ENCODE data around the gene CLIC2. TPM values are rescaled to one million over a fixed set of nuclear protein-coding genes. Genes with fewer than 3 reads are reported as not detected.

The CLIC2 gene
- polyA plus RNA-seq, 1 donor (not counting 4 experiments of a cell fraction or from before 2014, with no cell fraction given): 0.49 TPM

- H4K20me1 ChIP-seq (ENCODE audit: control insufficient read depth, extremely low read depth, insufficient read depth, low read length): no peaks in the 10 kb centered on the region
- no peaks in the 10 kb centered on the region for H3K4me1 ChIP-seq (ENCODE audit: control insufficient read depth, extremely low read depth, insufficient read depth, low read length)
- DNase-seq (ENCODE audit: low read depth, low spot score) (no peak), FAIRE-seq (no peak)
- H2AFZ ChIP-seq (ENCODE audit: control insufficient read depth, low read length): no peak overlapping the region
- H3K27ac ChIP-seq (ENCODE audit: control insufficient read depth, insufficient read depth, low read length): no peak overlapping the region
- H3K9me1 ChIP-seq (ENCODE audit: control insufficient read depth, extremely low read depth, insufficient read depth, low read length): no peaks in the 10 kb centered on the region
- dilution Hi-C loops (cut with MboI; ENCODE audit: extremely low pct_ligation_motif_present, low sequenced_read_pairs): no loop called here
- TF ChIP-seq EZH2 (IDR thresholded peaks at IDR 0.05; ENCODE audit: low read length) (no peak), CTCF (optimal IDR thresholded peaks at IDR 0.05 in 1 of 3, IDR thresholded peaks at IDR 0.05 in 1 of 3, conservative IDR thresholded peaks at IDR 0.05 in 1 of 3; ENCODE audit: extremely low read depth in 1 of 3, insufficient read depth in 2 of 3, low read length in 3 of 3) (no peak)
- no peak overlapping the region for H3K9ac ChIP-seq (ENCODE audit: control insufficient read depth, extremely low read depth, insufficient read depth, low read length)
- no peaks in the 10 kb centered on the region for H3K9me3 ChIP-seq (ENCODE audit: control insufficient read depth, low read depth, low read length)
- no peaks in the 10 kb centered on the region for H3K79me2 ChIP-seq (ENCODE audit: control insufficient read depth, insufficient read depth, low read length)
- no peaks in the 10 kb centered on the region for H3K36me3 ChIP-seq (ENCODE audit: control insufficient read depth in 2 of 2, extremely low read depth in 1 of 2, insufficient read depth in 2 of 2, low read length in 2 of 2)
- H3K4me2 ChIP-seq (ENCODE audit: control insufficient read depth, extremely low read depth, insufficient read depth, low read depth, low read length): no peak overlapping the region
- H3K4me3 ChIP-seq (ENCODE audit: control insufficient read depth in 2 of 3, extremely low read depth in 1 of 3, insufficient read depth in 2 of 3, low read depth in 1 of 3, low read length in 3 of 3): no peak overlapping the region
- H3K27me3 ChIP-seq (ENCODE audit: control insufficient read depth, extremely low read depth, insufficient read depth, low read length): no peaks in the 10 kb centered on the region
Observed at GRCh38 chrX:155247497-155247896, 86.9 kb downstream of the CLIC2 start.

GRCh38 chrX:155246748-155247147, 87.7 kb downstream of the CLIC2 start:
- TF ChIP-seq CTCF (optimal IDR thresholded peaks at IDR 0.05 in 1 of 3, IDR thresholded peaks at IDR 0.05 in 1 of 3, conservative IDR thresholded peaks at IDR 0.05 in 1 of 3; ENCODE audit: extremely low read depth in 1 of 3, insufficient read depth in 2 of 3, low read length in 3 of 3) (no peak), EZH2 (IDR thresholded peaks at IDR 0.05; ENCODE audit: low read length) (no peak)
- no peak for DNase-seq (ENCODE audit: low read depth, low spot score)

More at GRCh38 chrX:155246748-155247147, 87.7 kb downstream of the CLIC2 start:
- no peak overlapping the region for H3K4me3 ChIP-seq (ENCODE audit: control insufficient read depth in 2 of 3, extremely low read depth in 1 of 3, insufficient read depth in 2 of 3, low read depth in 1 of 3, low read length in 3 of 3)
- H3K4me2 ChIP-seq (ENCODE audit: control insufficient read depth, extremely low read depth, insufficient read depth, low read depth, low read length): no peak overlapping the region
- FAIRE-seq: no peak
- no peak overlapping the region for H3K27ac ChIP-seq (ENCODE audit: control insufficient read depth, insufficient read depth, low read length)
- no peaks in the 10 kb centered on the region for H3K79me2 ChIP-seq (ENCODE audit: control insufficient read depth, insufficient read depth, low read length)
- no peaks in the 10 kb centered on the region for H3K9me1 ChIP-seq (ENCODE audit: control insufficient read depth, extremely low read depth, insufficient read depth, low read length)
- no peaks in the 10 kb centered on the region for H4K20me1 ChIP-seq (ENCODE audit: control insufficient read depth, extremely low read depth, insufficient read depth, low read length)
- no peaks in the 10 kb centered on the region for H3K27me3 ChIP-seq (ENCODE audit: control insufficient read depth, extremely low read depth, insufficient read depth, low read length)
- no peaks in the 10 kb centered on the region for H3K9me3 ChIP-seq (ENCODE audit: control insufficient read depth, low read depth, low read length)
- dilution Hi-C loops (cut with MboI; ENCODE audit: extremely low pct_ligation_motif_present, low sequenced_read_pairs): no loop called here
- no peak overlapping the region for H2AFZ ChIP-seq (ENCODE audit: control insufficient read depth, low read length)
- H3K9ac ChIP-seq (ENCODE audit: control insufficient read depth, extremely low read depth, insufficient read depth, low read length): no peak overlapping the region
- H3K36me3 ChIP-seq (ENCODE audit: control insufficient read depth in 2 of 2, extremely low read depth in 1 of 2, insufficient read depth in 2 of 2, low read length in 2 of 2): no peaks in the 10 kb centered on the region
- no peaks in the 10 kb centered on the region for H3K4me1 ChIP-seq (ENCODE audit: control insufficient read depth, extremely low read depth, insufficient read depth, low read length)

Data from keratinocyte (primary cell).